SK-N-SH (cell line): ENCODE data around the gene SLC6A8.

Experiments used
- CHD2 ChIP-seq: fragments of 150-350 bp; IDR thresholded peaks from 2 replicates; pipeline ENCODE4 v1.6.1; 2018; ENCODE audit warnings: low read length; ENCODE audit not compliant: partially characterized antibody
- ELF1 ChIP-seq: IDR thresholded peaks from 2 replicates; pipeline ENCODE4 v1.4.0; 2012
- FOXM1 ChIP-seq: IDR thresholded peaks from 2 replicates; pipeline ENCODE4 v1.4.0; 2012; ENCODE audit warnings: low read depth, mild to moderate bottlenecking
- GABPA ChIP-seq: IDR thresholded peaks from 2 replicates; pipeline ENCODE4 v1.4.0; 2012; ENCODE audit warnings: low read depth, mild to moderate bottlenecking
- GATA2 ChIP-seq: sonication (generic); formaldehyde crosslinking; IDR thresholded peaks from 2 replicates; pipeline ENCODE4 v1.5.0; 2020; ENCODE audit warnings: mild to moderate bottlenecking, missing genetic modification reagents
- RAD21 ChIP-seq: IDR thresholded peaks from 2 replicates; pipeline ENCODE4 v1.6.1; 2012; ENCODE audit warnings: mild to moderate bottlenecking, low read length
- RXRA ChIP-seq: IDR thresholded peaks from 2 replicates; pipeline ENCODE4 v1.4.0; 2012; ENCODE audit warnings: low read depth, mild to moderate bottlenecking, borderline replicate concordance
- YY1 ChIP-seq: IDR thresholded peaks from 2 replicates; pipeline ENCODE4 v1.4.0; 2012; ENCODE audit warnings: low read depth, mild to moderate bottlenecking
- TF ChIP-seq, protein P1 (sequence below): fragments of 200-600 bp; sonication (generic); IDR thresholded peaks from 2 replicates; pipeline ENCODE4 v1.6.1; 2017; ENCODE audit warnings: antibody characterized with exemption, mild to moderate bottlenecking, moderate library complexity
- TF ChIP-seq, protein P2 (sequence below): IDR thresholded peaks from 2 replicates; pipeline ENCODE4 v1.6.1; 2012; ENCODE audit warnings: mild to moderate bottlenecking, low read depth, low read length, moderate library complexity

DNA sequence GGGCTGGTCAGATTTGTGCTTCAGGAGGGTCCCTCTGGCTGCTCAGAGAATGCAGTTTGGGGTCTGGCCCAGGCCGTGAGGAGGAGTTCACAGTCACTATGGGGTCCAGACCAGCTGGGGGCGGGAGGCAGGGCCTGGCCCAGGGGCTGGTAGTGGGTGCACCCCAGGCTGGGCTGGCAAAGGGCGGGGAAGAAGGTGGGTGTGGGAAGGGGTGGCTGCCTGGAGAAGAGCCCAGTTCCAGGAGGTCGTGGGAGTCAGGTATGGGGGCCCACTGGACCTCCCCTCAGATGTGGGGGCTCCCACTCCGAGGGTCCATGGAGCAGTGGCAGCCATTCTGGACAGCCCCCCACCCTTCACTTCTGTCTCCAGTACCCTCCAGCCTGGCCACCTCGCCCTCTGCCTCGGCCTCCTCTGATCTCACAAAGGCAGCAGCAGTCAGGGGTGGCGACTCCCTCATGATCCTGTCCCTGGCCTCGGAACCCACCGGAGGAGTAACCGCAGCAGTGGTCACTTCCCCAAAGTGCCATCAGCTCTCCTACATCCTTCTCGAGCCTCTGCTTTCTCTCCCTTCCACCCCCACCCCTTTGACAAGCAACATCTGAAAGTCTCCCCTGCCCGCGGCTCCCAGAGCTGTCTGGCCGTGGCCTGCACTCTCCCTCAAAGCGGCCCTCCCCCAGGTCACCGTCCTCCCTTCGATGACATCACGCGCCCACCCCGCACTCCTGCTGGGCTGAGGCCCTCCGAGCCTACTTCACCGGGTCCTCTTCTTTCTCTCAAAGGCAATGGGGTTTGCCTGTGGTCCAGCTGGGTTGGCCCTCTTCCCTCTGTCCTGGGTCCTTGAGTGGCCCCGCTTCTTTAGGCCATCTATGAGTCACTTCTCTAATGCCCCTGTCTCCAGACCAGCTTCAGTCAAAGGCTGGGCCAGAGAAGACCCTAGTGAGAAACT, 1.7 kb upstream of the SLC6A8 start:
- TF ChIP-seq RAD21: no peak
- TF ChIP-seq, protein P1, sequence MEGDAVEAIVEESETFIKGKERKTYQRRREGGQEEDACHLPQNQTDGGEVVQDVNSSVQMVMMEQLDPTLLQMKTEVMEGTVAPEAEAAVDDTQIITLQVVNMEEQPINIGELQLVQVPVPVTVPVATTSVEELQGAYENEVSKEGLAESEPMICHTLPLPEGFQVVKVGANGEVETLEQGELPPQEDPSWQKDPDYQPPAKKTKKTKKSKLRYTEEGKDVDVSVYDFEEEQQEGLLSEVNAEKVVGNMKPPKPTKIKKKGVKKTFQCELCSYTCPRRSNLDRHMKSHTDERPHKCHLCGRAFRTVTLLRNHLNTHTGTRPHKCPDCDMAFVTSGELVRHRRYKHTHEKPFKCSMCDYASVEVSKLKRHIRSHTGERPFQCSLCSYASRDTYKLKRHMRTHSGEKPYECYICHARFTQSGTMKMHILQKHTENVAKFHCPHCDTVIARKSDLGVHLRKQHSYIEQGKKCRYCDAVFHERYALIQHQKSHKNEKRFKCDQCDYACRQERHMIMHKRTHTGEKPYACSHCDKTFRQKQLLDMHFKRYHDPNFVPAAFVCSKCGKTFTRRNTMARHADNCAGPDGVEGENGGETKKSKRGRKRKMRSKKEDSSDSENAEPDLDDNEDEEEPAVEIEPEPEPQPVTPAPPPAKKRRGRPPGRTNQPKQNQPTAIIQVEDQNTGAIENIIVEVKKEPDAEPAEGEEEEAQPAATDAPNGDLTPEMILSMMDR: no peak
- no peak for TF ChIP-seq RXRA
- TF ChIP-seq, protein P2, sequence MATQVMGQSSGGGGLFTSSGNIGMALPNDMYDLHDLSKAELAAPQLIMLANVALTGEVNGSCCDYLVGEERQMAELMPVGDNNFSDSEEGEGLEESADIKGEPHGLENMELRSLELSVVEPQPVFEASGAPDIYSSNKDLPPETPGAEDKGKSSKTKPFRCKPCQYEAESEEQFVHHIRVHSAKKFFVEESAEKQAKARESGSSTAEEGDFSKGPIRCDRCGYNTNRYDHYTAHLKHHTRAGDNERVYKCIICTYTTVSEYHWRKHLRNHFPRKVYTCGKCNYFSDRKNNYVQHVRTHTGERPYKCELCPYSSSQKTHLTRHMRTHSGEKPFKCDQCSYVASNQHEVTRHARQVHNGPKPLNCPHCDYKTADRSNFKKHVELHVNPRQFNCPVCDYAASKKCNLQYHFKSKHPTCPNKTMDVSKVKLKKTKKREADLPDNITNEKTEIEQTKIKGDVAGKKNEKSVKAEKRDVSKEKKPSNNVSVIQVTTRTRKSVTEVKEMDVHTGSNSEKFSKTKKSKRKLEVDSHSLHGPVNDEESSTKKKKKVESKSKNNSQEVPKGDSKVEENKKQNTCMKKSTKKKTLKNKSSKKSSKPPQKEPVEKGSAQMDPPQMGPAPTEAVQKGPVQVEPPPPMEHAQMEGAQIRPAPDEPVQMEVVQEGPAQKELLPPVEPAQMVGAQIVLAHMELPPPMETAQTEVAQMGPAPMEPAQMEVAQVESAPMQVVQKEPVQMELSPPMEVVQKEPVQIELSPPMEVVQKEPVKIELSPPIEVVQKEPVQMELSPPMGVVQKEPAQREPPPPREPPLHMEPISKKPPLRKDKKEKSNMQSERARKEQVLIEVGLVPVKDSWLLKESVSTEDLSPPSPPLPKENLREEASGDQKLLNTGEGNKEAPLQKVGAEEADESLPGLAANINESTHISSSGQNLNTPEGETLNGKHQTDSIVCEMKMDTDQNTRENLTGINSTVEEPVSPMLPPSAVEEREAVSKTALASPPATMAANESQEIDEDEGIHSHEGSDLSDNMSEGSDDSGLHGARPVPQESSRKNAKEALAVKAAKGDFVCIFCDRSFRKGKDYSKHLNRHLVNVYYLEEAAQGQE: no peak
- no peak for TF ChIP-seq FOXM1
- no peak for TF ChIP-seq ELF1
- TF ChIP-seq CHD2: no peak
- no peak for TF ChIP-seq GABPA
- TF ChIP-seq GATA2 (CRISPR knock-in tag): no peak
- no peak for TF ChIP-seq YY1
